T-helper 17 cell (primary cell): ENCODE results near the gene SUFU. TPM values are rescaled to one million over a fixed set of nuclear protein-coding genes. Genes with fewer than 3 reads are reported as not detected.

Experiments used
- ATAC-seq: fragments of 150-1000 bp; cut with Tn5 transposase; 2 replicates; pipeline ENCODE4 v1.10.0; 2021; ENCODE audit warnings: mild to moderate bottlenecking, moderate library complexity
- DNase-seq, 3 donors: peaks; one replicate each; pipeline versions ENCODE4 v3.0.0 to v3.0.0-alpha.2; 2020 to 2021
- H3K9me3 ChIP-seq: one replicate; pipeline ENCODE4 v1.7.0; 2013; ENCODE audit warnings: low read length, mild to moderate bottlenecking; ENCODE audit not compliant: control insufficient read depth, poor library complexity, severe bottlenecking
- H3K27ac Mint-ChIP-seq: one replicate; pipeline ENCODE4 v1.8.0; 2022; ENCODE audit warnings: mild to moderate bottlenecking, moderate library complexity, mixed read lengths
- H3K27me3 Mint-ChIP-seq: one replicate; pipeline ENCODE4 v1.8.0; 2022; ENCODE audit warnings: mixed read lengths
- H3K36me3 Mint-ChIP-seq: one replicate; pipeline ENCODE4 v1.8.0; 2022; ENCODE audit warnings: low read depth, mixed read lengths
- H3K4me1 Mint-ChIP-seq: one replicate; pipeline ENCODE4 v1.8.0; 2022; ENCODE audit warnings: mild to moderate bottlenecking, mixed read lengths
- H3K4me3 Mint-ChIP-seq: one replicate; pipeline ENCODE4 v1.8.0; 2022; ENCODE audit warnings: mild to moderate bottlenecking, moderate library complexity, mixed read lengths
- total RNA-seq, 4 donors: library from RNA in 2 of 4; stranded (reverse) in 2 of 4; gene quantifications; one replicate each; pipeline ENCODE4 v1.2.3 and lab custom pipeline; 2022 to 2026

Gene SUFU
- total RNA-seq, 2 donors from 2014 or later: 14.4 to 16.4 TPM

- ATAC-seq: no peak
- H3K36me3 Mint-ChIP-seq: no peaks in the 10 kb centered on the region
- H3K9me3 ChIP-seq: no peaks in the 10 kb centered on the region
- H3K4me3 Mint-ChIP-seq: no peak overlapping the region
- DNase-seq: no peak
- H3K27me3 Mint-ChIP-seq: no peaks in the 10 kb centered on the region
- H3K27ac Mint-ChIP-seq: no peak overlapping the region
- peaks cover 14% of the 10 kb centered on the region for H3K4me1 Mint-ChIP-seq
These were observed 35.1 kb upstream of the SUFU start for GRCh38 chr10:102468683-102469082.

- peaks cover 16% of the 10 kb centered on the region for H3K4me1 Mint-ChIP-seq
- peak overlapping the region; percentile 63 for H3K4me3 Mint-ChIP-seq
- H3K36me3 Mint-ChIP-seq: no peaks in the 10 kb centered on the region
- no peak overlapping the region for H3K27ac Mint-ChIP-seq
- no peaks in the 10 kb centered on the region for H3K27me3 Mint-ChIP-seq
- ATAC-seq: no peak
- DNase-seq: no peak
- H3K9me3 ChIP-seq: no peaks in the 10 kb centered on the region
These were observed 32.9 kb upstream of the SUFU start for GRCh38 chr10:102470579-102471546.

- H3K4me1 Mint-ChIP-seq: peaks cover 13% of the 10 kb centered on the region
- no peaks in the 10 kb centered on the region for H3K36me3 Mint-ChIP-seq
- no peaks in the 10 kb centered on the region for H3K27me3 Mint-ChIP-seq
- no peak for DNase-seq
- ATAC-seq: peak; percentile 69
- H3K9me3 ChIP-seq: no peaks in the 10 kb centered on the region
- peak overlapping the region; percentile 78 for H3K4me3 Mint-ChIP-seq
- H3K27ac Mint-ChIP-seq: peak overlapping the region; percentile 68
These were observed 30.1 kb upstream of the SUFU start for GRCh38 chr10:102473445-102474331.

- Mint-ChIP-seq H3K27me3 (no peaks in the 10 kb centered on the region), H3K36me3 (no peaks in the 10 kb centered on the region), H3K4me1 (peaks cover 15% of the 10 kb centered on the region), H3K27ac (peak overlapping the region; percentile 57), H3K4me3 (no peak overlapping the region)
- DNase-seq (no peak), ATAC-seq (no peak)
- H3K9me3 ChIP-seq: no peaks in the 10 kb centered on the region
These were observed 28.2 kb upstream of the SUFU start for GRCh38 chr10:102475451-102476040.

- H3K4me1 Mint-ChIP-seq: peaks cover 15% of the 10 kb centered on the region
- H3K27ac Mint-ChIP-seq: peak overlapping the region; percentile 6
- DNase-seq (no peak), ATAC-seq (no peak)
- H3K36me3 Mint-ChIP-seq: no peaks in the 10 kb centered on the region
- no peaks in the 10 kb centered on the region for H3K9me3 ChIP-seq
- H3K4me3 Mint-ChIP-seq: no peak overlapping the region
- H3K27me3 Mint-ChIP-seq: no peaks in the 10 kb centered on the region
These were observed 27.2 kb upstream of the SUFU start for GRCh38 chr10:102476466-102477141.

GRCh38 chr10:102479651-102480050 is 24.1 kb upstream of the SUFU start:
- no peaks in the 10 kb centered on the region for H3K27me3 Mint-ChIP-seq

GRCh38 chr10:102480396-102480795 is 23.4 kb upstream of the SUFU start:
- Mint-ChIP-seq H3K27me3 (no peaks in the 10 kb centered on the region), H3K4me3 (no peak overlapping the region), H3K36me3 (no peaks in the 10 kb centered on the region), H3K27ac (no peak overlapping the region), H3K4me1 (peaks cover 5% of the 10 kb centered on the region)
- no peak for DNase-seq
- H3K9me3 ChIP-seq: no peaks in the 10 kb centered on the region
- ATAC-seq: no peak

More at GRCh38 chr10:102479651-102480050, 24.1 kb upstream of the SUFU start:
- H3K9me3 ChIP-seq: no peaks in the 10 kb centered on the region
- Mint-ChIP-seq H3K4me1 (peaks cover 5% of the 10 kb centered on the region), H3K27ac (no peak overlapping the region), H3K4me3 (no peak overlapping the region), H3K36me3 (no peaks in the 10 kb centered on the region)
- ATAC-seq: no peak
- no peak for DNase-seq

- no peak overlapping the region for H3K27ac Mint-ChIP-seq
- ATAC-seq (no peak), DNase-seq (no peak)
- H3K36me3 Mint-ChIP-seq: no peaks in the 10 kb centered on the region
- no peak overlapping the region for H3K4me3 Mint-ChIP-seq
- no peaks in the 10 kb centered on the region for H3K27me3 Mint-ChIP-seq
- peaks cover 2% of the 10 kb centered on the region for H3K4me1 Mint-ChIP-seq
- no peaks in the 10 kb centered on the region for H3K9me3 ChIP-seq
These were observed 19.8 kb upstream of the SUFU start for GRCh38 chr10:102484021-102484420.

- DNase-seq: no peak
- H3K4me3 Mint-ChIP-seq: no peak overlapping the region
- no peaks in the 10 kb centered on the region for H3K9me3 ChIP-seq
- H3K36me3 Mint-ChIP-seq: peaks cover 3% of the 10 kb centered on the region
- H3K4me1 Mint-ChIP-seq: no peaks in the 10 kb centered on the region
- ATAC-seq: no peak
- no peak overlapping the region for H3K27ac Mint-ChIP-seq
- no peaks in the 10 kb centered on the region for H3K27me3 Mint-ChIP-seq
These were observed 18.5 kb upstream of the SUFU start for GRCh38 chr10:102485093-102485784.

GRCh38 chr10:102491136-102491535 is 12.6 kb upstream of the SUFU start:
- H3K27me3 Mint-ChIP-seq: no peaks in the 10 kb centered on the region
- ATAC-seq (no peak), DNase-seq (no peak)
- H3K9me3 ChIP-seq: no peaks in the 10 kb centered on the region
- H3K4me1 Mint-ChIP-seq: peaks cover 11% of the 10 kb centered on the region
- H3K4me3 Mint-ChIP-seq: no peak overlapping the region
- peaks cover 3% of the 10 kb centered on the region for H3K36me3 Mint-ChIP-seq
- H3K27ac Mint-ChIP-seq: no peak overlapping the region

GRCh38 chr10:102492344-102492939 is 11.3 kb upstream of the SUFU start:
- Mint-ChIP-seq H3K4me1 (peaks cover 13% of the 10 kb centered on the region), H3K27ac (peak overlapping the region; percentile 87), H3K27me3 (no peaks in the 10 kb centered on the region), H3K4me3 (no peak overlapping the region), H3K36me3 (peaks cover 3% of the 10 kb centered on the region)
- no peak for ATAC-seq
- H3K9me3 ChIP-seq: no peaks in the 10 kb centered on the region
- DNase-seq: no peak

GRCh38 chr10:102492983-102493382 is 10.8 kb upstream of the SUFU start:
- no peak for ATAC-seq
- peaks cover 3% of the 10 kb centered on the region for H3K36me3 Mint-ChIP-seq
- peaks cover 16% of the 10 kb centered on the region for H3K4me1 Mint-ChIP-seq
- no peaks in the 10 kb centered on the region for H3K9me3 ChIP-seq
- peak overlapping the region; percentile 87 for H3K27ac Mint-ChIP-seq
- H3K27me3 Mint-ChIP-seq: no peaks in the 10 kb centered on the region
- H3K4me3 Mint-ChIP-seq: no peak overlapping the region
- DNase-seq: no peak
